MCF 10A (cell line): ENCODE measurements around the gene TLR5. TPM values are rescaled to one million over a fixed set of nuclear protein-coding genes. Genes with fewer than 3 reads are reported as not detected.

Experiments used
- BruUV-seq: library from RNA; stranded (reverse); fragments of 400-500 nt; replicated peaks from 2 replicates; lab custom pipeline; 2021; lab: Mats Ljungman, UMichigan
- CTCF ChIA-PET: fragments of 300-600 bp; sonication (Branson Sonifier 250); formaldehyde crosslinking; extraction: SDS; loops from one replicate; lab custom pipeline; 2021; ENCODE audit warnings: antibody characterized with exemption, inconsistent platforms; lab: Yijun Ruan, JAX
- POLR2A ChIA-PET: fragments of 300-600, 350-650 bp; sonication (Branson Sonifier 250); formaldehyde crosslinking; extraction: SDS; loops from one replicate; lab custom pipeline; 2020; ENCODE audit warnings: antibody characterized with exemption, inconsistent platforms; lab: Yijun Ruan, JAX
- DNase-seq: peaks from one replicate; pipeline ENCODE4 v3.0.0-alpha.2; 2018; ENCODE audit not compliant: unreplicated experiment
- H3K27ac Mint-ChIP-seq: one replicate; pipeline ENCODE4 v1.8.0; 2022; ENCODE audit warnings: mild to moderate bottlenecking, low read depth, mixed read lengths; ENCODE audit not compliant: unreplicated experiment
- H3K27me3 Mint-ChIP-seq: one replicate; pipeline ENCODE4 v1.8.0; 2022; ENCODE audit warnings: mixed read lengths; ENCODE audit not compliant: insufficient read depth, unreplicated experiment
- H3K36me3 Mint-ChIP-seq: one replicate; pipeline ENCODE4 v1.8.0; 2022; ENCODE audit warnings: mild to moderate bottlenecking, moderate library complexity, mixed read lengths; ENCODE audit not compliant: insufficient read depth, unreplicated experiment
- H3K4me1 Mint-ChIP-seq: one replicate; pipeline ENCODE4 v1.8.0; 2022; ENCODE audit warnings: mixed read lengths; ENCODE audit not compliant: insufficient read depth, unreplicated experiment
- H3K4me3 Mint-ChIP-seq: one replicate; pipeline ENCODE4 v1.8.0; 2022; ENCODE audit warnings: mild to moderate bottlenecking, moderate library complexity, mixed read lengths; ENCODE audit not compliant: unreplicated experiment
- H3K9me3 Mint-ChIP-seq: one replicate; pipeline ENCODE4 v1.8.0; 2022; ENCODE audit warnings: mixed read lengths; ENCODE audit not compliant: unreplicated experiment
- intact Hi-C: fragments of 100-400 bp; cut with micrococcal nuclease; formaldehyde crosslinking; loops from 2 replicates; pipeline ENCODE4 v1.14.1; 2022
- total RNA-seq: library from RNA; stranded (reverse); gene quantifications from 2 replicates; pipeline ENCODE4 v1.2.3, GENCODE V29; 2022
- TF ChIP-seq, protein P1 (sequence below): fragments of 200-600 bp; IDR thresholded peaks from one replicate; pipeline ENCODE4 v1.8.0; 2022; ENCODE audit warnings: antibody characterized with exemption, mild to moderate bottlenecking; ENCODE audit not compliant: unreplicated experiment

Gene TLR5
- total RNA-seq, 1 experiment from 2014 or later, result 1.5 TPM

DNA sequence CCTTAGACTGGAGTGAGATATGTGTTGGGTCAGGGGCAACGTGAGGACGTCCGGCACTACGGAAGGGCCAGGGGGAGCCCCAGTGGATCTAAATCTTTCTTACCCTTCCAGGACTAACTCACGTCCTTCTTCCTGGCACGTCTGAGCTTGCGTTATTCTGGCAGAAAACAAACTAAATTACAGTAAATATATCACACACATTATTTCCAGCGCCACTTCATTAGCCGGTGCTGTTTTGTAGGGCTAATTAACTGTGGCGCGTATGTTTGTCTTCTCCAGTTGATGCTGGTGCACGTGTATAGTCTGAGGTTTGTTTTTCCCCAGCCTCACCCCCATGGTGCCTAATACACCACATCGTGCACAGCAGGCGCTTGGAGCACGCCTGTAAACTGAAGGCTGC is 59.2 kb downstream of the TLR5 start:
- no peaks in the 10 kb centered on the region for H3K9me3 Mint-ChIP-seq
- DNase-seq, result no peak
- no peak overlapping the region for H3K27ac Mint-ChIP-seq
- TF ChIP-seq, protein P1, sequence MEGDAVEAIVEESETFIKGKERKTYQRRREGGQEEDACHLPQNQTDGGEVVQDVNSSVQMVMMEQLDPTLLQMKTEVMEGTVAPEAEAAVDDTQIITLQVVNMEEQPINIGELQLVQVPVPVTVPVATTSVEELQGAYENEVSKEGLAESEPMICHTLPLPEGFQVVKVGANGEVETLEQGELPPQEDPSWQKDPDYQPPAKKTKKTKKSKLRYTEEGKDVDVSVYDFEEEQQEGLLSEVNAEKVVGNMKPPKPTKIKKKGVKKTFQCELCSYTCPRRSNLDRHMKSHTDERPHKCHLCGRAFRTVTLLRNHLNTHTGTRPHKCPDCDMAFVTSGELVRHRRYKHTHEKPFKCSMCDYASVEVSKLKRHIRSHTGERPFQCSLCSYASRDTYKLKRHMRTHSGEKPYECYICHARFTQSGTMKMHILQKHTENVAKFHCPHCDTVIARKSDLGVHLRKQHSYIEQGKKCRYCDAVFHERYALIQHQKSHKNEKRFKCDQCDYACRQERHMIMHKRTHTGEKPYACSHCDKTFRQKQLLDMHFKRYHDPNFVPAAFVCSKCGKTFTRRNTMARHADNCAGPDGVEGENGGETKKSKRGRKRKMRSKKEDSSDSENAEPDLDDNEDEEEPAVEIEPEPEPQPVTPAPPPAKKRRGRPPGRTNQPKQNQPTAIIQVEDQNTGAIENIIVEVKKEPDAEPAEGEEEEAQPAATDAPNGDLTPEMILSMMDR, result no peak
- ChIA-PET CTCF (interaction anchor here (3.1 to 15.0 kb wide), 3 partner anchors 40 to 343 kb away, joined by 10 to 488 read pairs (median 60); no protein-coding TSS in a partner anchor), POLR2A (no interaction called here)
- H3K27me3 Mint-ChIP-seq, result peaks cover 40% of the 10 kb centered on the region
- no peak overlapping the region for H3K4me3 Mint-ChIP-seq
- no peaks in the 10 kb centered on the region for H3K4me1 Mint-ChIP-seq
- intact Hi-C loops, result loop anchor here (5.0 kb wide), 2 partner anchors 157 to 442 kb away; no protein-coding TSS in a partner anchor
- H3K36me3 Mint-ChIP-seq, result no peaks in the 10 kb centered on the region
- BruUV-seq, result no TSS peak

DNA sequence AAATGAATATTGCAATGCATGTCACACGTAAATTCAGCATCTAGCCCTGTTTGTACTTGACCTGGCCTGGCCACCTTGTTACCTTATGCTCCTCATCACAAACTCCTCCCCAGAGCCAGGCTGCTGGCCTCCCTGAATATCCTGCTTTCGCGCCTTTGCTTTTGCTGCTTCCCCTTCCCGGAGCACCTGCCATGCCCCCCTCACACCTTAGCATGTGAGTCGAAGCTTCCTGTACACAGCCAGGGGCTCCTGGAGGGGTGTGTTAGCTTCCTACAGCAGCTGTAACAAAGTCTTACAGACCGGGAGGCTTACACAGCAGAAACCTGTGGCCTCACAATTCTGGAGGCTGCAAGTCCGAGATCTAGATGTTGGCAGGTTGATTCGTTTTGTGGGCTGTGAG is 60.1 kb downstream of the TLR5 start:
- POLR2A ChIA-PET, result interaction anchor here (1.0 kb wide), 1 partner anchor 278 kb away, joined by 3 read pairs; no protein-coding TSS in a partner anchor
- no TSS peak for BruUV-seq
- DNase-seq, result no peak
- H3K36me3 Mint-ChIP-seq, result no peaks in the 10 kb centered on the region
- CTCF ChIA-PET, result interaction anchor here (0.9 to 15.0 kb wide), 16 partner anchors 8 to 601 kb away, joined by 3 to 488 read pairs (median 6); partner anchors contain the start of gene FAM177B
- no peaks in the 10 kb centered on the region for H3K4me1 Mint-ChIP-seq
- no peak overlapping the region for H3K27ac Mint-ChIP-seq
- peaks cover 31% of the 10 kb centered on the region for H3K27me3 Mint-ChIP-seq
- intact Hi-C loops, result loop anchor here (5.0 kb wide), 2 partner anchors 156 to 441 kb away; no protein-coding TSS in a partner anchor
- H3K4me3 Mint-ChIP-seq, result no peak overlapping the region
- TF ChIP-seq, protein P1, result no peak
- H3K9me3 Mint-ChIP-seq, result no peaks in the 10 kb centered on the region

DNA sequence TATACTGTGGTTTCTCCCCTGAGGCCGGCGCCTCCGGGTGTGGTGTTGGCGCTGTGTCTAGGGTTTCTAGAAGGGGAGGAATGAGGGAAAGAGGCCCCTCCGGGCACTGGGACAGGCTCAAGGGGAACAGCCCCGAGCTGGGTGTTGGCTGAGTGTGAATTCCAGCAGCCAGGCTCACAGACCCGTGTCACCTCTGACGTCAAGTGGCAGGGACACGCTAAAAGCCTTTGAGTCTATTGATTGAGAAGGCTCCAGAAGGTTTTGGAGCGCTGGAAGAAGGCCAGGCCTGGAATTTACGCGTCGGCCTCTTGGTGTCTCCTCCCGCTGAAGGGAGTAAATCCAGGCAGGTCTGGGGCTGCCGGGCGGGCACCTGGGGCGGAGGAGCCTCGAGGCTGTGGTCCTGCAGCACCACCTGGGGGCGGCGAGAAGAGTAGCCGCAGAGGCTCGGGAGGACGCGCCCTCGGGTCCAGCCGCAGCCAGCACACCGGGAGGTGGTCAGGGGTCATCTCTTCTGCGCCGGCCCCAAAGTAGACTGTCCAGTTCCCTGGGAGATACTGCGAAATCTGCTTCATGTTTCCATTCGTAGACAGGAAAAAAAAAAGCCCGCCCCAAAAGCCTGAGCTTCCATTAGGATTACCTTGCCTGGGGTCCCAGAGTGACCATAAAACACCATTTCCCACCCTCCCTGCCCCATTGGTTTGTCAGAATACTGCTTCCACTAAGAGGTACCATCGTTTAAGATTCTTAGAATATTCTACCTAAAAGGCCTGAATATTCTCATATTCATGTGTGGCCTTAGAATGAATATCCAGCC is 61.7 kb downstream of the TLR5 start:
- BruUV-seq, result no TSS peak
- peak; percentile 100 for DNase-seq
- POLR2A ChIA-PET, result interaction anchor here (0.5 to 1.1 kb wide), 12 partner anchors 16 to 409 kb away, joined by 3 to 4 read pairs (median 3); no protein-coding TSS in a partner anchor
- Mint-ChIP-seq H3K9me3 (no peaks in the 10 kb centered on the region), H3K36me3 (no peaks in the 10 kb centered on the region), H3K4me3 (peak overlapping the region; percentile 59), H3K27ac (peak overlapping the region; percentile 96), H3K27me3 (peaks cover 33% of the 10 kb centered on the region), H3K4me1 (no peaks in the 10 kb centered on the region)
- TF ChIP-seq, protein P1, result peak; percentile 100
- intact Hi-C loops, result loop anchor here (1.0 to 5.0 kb wide), 5 partner anchors 154 to 616 kb away; no protein-coding TSS in a partner anchor
- CTCF ChIA-PET, result interaction anchor here (0.6 to 15.0 kb wide), 65 partner anchors 8 to 1244 kb away, joined by 3 to 488 read pairs (median 3); partner anchors contain the start of gene FAM177B

DNA sequence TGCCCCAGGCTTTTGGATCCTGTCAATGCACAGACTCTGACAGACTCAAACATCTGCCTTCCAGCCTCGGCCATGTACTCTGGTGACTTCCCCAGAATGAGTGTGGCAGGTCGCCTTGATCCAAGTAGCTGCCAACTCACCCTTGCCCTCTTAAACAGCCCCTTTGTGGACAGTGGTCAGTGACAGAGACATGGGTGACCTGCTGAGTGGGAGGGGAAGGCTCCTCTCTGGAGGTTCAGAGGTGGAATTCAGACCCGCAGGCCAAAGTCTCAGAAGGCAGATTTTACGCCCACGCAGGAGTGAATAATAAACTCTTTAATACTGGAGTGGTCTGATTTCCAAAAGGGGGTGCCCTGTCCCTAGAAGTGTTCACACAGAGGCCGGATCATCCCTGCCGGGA is 63.5 kb downstream of the TLR5 start:
- DNase-seq, result no peak
- Mint-ChIP-seq H3K27me3 (peaks cover 40% of the 10 kb centered on the region), H3K9me3 (no peaks in the 10 kb centered on the region), H3K4me3 (no peak overlapping the region), H3K27ac (no peak overlapping the region), H3K36me3 (no peaks in the 10 kb centered on the region), H3K4me1 (no peaks in the 10 kb centered on the region)
- BruUV-seq, result no TSS peak
- ChIA-PET CTCF (interaction anchor here (3.8 kb wide), 1 partner anchor 11 kb away, joined by 31 read pairs; no protein-coding TSS in a partner anchor), POLR2A (interaction anchor here (0.6 to 1.5 kb wide), 2 partner anchors 9 to 150 kb away, joined by 3 to 6 read pairs; no protein-coding TSS in a partner anchor)
- intact Hi-C loops, result no loop called here
- TF ChIP-seq, protein P1, result no peak
